ENCODE measurements around the gene BCDIN3D.

The BCDIN3D gene

DNA sequence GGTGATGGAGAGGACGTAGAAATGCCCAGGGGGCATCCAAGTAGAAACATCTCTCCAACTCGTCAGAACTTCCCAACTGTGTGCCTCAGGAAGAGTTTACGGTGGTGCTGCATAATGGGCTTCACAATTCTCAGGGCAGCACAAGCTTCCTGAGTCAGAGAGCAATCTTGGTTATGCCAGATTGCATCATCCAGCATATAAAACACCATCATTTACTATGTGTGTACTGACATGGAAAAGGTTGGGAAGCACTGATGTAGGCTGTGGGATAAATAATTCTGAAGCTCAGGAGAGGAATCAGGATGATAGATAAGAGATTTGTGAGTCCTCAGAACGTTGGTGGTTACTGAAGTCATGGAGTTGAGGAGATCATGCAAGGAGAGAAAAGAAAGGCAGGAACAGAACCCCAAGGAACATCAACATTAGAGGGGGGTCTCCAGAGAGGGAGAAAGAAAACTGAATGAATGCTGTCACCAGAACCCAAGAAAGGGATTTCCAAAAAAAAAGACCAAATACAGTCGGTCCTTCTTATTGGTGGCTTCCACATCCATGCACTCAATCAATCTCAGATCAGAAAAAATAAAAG lies 10.0 kb downstream of the BCDIN3D start:
- H3K36me3 ChIP-seq = no peaks in the 10 kb centered on the region
- H3K27me3 ChIP-seq = no peaks in the 10 kb centered on the region
- no peaks in the 10 kb centered on the region for H3K4me1 ChIP-seq
- no peak for DNase-seq
- TF ChIP-seq, protein P1, sequence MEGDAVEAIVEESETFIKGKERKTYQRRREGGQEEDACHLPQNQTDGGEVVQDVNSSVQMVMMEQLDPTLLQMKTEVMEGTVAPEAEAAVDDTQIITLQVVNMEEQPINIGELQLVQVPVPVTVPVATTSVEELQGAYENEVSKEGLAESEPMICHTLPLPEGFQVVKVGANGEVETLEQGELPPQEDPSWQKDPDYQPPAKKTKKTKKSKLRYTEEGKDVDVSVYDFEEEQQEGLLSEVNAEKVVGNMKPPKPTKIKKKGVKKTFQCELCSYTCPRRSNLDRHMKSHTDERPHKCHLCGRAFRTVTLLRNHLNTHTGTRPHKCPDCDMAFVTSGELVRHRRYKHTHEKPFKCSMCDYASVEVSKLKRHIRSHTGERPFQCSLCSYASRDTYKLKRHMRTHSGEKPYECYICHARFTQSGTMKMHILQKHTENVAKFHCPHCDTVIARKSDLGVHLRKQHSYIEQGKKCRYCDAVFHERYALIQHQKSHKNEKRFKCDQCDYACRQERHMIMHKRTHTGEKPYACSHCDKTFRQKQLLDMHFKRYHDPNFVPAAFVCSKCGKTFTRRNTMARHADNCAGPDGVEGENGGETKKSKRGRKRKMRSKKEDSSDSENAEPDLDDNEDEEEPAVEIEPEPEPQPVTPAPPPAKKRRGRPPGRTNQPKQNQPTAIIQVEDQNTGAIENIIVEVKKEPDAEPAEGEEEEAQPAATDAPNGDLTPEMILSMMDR (IDR thresholded peaks at IDR 0.05; ENCODE audit: low read depth, low read length) = no peak
- H3K4me3 ChIP-seq (ENCODE audit: low read depth, low read length) = no peak overlapping the region
- no peaks in the 10 kb centered on the region for H3K9me3 ChIP-seq

DNA sequence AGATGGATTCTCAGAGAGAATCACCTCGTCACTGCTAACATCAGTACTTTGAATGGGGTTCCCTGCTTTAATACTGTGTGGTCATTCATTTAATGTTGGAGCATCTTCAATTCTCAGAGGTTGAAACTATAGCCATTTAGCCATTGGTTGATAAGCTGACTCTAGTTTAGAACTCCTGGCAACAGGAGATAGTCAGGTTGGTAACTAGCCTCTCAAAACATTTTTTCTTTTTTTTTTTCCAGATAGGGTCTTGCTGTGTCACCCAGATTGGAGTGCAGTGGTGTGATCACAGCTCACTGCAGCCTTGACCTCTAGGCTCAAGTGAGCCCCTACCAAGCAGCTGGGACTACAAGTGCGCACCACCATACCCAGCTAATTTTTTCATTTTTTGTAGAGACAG lies 11.2 kb downstream of the BCDIN3D start:
- Histone ChIP-seq H3K27me3 (no peaks in the 10 kb centered on the region), H3K36me3 (no peaks in the 10 kb centered on the region), H3K9me3 (no peaks in the 10 kb centered on the region), H3K4me1 (peaks cover 4% of the 10 kb centered on the region; the same call in 1 of the 2 replicates), H3K4me3 (ENCODE audit: low read depth, low read length) (no peak overlapping the region)
- DNase-seq = no peak
- TF ChIP-seq, protein P1 (IDR thresholded peaks at IDR 0.05; ENCODE audit: low read depth, low read length) = no peak

DNA sequence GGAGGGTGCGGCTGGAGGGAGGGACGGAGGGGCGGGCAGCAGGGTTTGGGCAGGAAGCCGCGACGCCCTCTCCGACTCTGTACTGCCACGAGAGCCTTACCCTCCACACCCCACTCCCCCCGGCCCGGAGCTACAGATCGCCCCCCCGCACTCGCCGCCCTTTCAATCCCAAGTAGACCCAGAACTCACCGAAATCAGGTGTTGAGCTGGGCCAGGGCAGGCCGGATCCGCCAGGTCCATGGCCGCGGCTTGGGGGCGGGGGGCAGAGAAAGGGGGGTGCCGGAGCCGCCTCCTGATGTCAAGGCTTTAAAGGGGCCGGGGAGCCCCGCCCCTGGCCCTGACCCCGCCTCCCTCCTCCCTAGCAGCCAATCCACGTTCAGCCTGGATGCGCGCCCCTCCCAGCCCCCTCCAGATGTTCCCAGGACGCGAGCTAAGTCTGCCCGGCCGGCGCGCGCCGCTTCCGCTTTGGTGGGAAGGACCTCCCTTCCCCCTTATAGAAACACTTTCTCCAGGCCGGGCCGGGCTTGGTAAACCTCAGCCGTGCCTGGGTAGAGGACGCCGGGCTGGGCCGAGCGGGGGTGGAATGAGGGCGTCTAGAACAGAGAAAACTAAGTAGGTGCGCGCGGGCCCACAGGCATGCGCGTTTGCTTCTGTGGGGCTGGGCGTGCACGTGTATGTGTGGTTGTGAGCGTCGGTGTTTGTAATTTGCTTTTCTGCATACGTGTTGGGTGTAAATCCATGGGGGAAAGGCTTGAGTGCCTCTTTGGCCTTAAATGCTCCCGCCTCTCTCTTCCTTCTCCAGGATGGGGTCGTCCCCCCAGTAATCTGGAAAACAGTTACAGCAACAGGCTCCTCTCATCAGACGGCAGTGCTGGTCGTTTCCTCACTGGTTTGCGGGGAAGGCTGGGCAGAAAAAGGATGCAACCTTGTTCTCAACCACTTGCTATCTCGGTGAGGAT lies 14.5 kb downstream of the BCDIN3D start, which contains the start of gene NCKAP5L:
Gene NCKAP5L (minus strand): TSS at position 281 of the 959 bp plus-strand sequence. CDS start 24,369 bp downstream, outside the sequence.
- H3K4me1 ChIP-seq = peaks cover 9% of the 10 kb centered on the region; the same call in 1 of the 2 replicates
- H3K4me3 ChIP-seq (ENCODE audit: low read depth, low read length) = peak within 1 kb of the TSS; percentile 82
- no peaks in the 10 kb centered on the region for H3K9me3 ChIP-seq
- no peaks in the 10 kb centered on the region for H3K36me3 ChIP-seq
- TF ChIP-seq, protein P1 (IDR thresholded peaks at IDR 0.05; ENCODE audit: low read depth, low read length) = no peak
- peak; percentile 99 for DNase-seq
- H3K27me3 ChIP-seq = no peaks in the 10 kb centered on the region

DNA sequence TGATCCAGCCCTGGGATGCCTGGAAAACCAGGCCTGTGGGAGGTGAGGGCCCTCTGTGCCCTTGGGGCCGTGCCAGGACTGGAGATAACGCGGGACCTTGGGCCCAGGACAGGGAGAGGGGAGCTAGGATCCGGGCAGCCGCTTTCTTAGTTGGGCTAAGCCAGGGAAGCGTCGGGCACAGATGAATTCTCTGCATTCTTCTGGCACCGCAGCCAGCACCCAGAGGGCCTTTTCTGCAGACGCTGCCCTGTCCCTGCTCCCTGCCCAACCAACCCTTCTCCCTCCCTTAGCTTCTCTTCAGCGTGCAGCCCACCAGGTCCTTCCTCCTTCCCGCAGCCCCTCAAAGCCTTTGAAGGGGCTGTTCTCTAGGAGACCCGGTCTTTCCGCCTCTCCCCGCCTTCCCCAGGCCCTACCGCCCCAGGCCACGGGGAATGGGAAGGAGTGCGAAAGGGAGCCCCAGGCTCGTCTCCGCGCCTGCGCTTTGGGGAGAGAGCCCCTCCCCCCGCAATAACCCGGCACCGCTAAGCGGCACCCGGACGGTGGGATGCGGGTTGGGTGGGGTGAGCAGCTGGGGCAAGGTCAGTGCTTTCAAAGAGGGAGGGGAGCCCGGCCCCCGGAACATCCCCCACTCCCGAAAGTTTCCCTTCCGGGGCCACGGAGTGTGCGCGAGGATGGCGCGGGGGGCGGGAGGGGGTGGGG lies 15.4 kb downstream of the BCDIN3D start:
- peak; percentile 85 for DNase-seq
- H3K9me3 ChIP-seq = no peaks in the 10 kb centered on the region
- TF ChIP-seq, protein P1 (IDR thresholded peaks at IDR 0.05; ENCODE audit: low read depth, low read length) = no peak
- H3K4me1 ChIP-seq = peaks cover 9% of the 10 kb centered on the region; the same call in 1 of the 2 replicates
- H3K27me3 ChIP-seq = no peaks in the 10 kb centered on the region
- H3K4me3 ChIP-seq (ENCODE audit: low read depth, low read length) = peak overlapping the region; percentile 82
- H3K36me3 ChIP-seq = no peaks in the 10 kb centered on the region

DNA sequence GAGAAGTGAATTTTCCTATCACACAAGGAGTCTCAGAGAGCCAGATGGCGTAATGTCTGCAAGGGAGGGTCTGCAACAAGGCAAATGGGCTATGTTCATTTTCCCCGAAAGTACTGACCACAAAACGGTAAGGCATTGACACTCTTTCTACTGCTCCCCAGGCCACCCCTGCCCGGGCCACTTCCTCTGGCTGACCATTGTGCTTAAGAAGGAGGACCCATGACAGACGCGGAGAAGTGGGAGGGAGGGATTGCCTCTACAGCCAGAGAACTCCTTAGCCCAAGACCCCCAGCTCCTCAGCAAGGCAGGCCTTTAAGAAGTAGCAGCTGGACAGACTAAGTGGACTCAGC lies 15.9 kb downstream of the BCDIN3D start:
- H3K36me3 ChIP-seq = no peaks in the 10 kb centered on the region
- DNase-seq = no peak
- TF ChIP-seq, protein P1 (IDR thresholded peaks at IDR 0.05; ENCODE audit: low read depth, low read length) = no peak
- no peaks in the 10 kb centered on the region for H3K27me3 ChIP-seq
- peaks cover 9% of the 10 kb centered on the region; the same call in 1 of the 2 replicates for H3K4me1 ChIP-seq
- H3K9me3 ChIP-seq = no peaks in the 10 kb centered on the region
- peak overlapping the region; percentile 82 for H3K4me3 ChIP-seq (ENCODE audit: low read depth, low read length)

Measured in BE2C (cell line).